Right cardiac atrium (tissue), 5 donors: ENCODE measurements around the gene MPP7. TPM values are rescaled to one million over a fixed set of nuclear protein-coding genes. Genes with fewer than 3 reads are reported as not detected.

ENCODE experiments used
- ATAC-seq, 2 donors: fragments of 200-7000 bp; cut with Tn5 transposase; one replicate each; pipeline versions ENCODE4 v1.8.0 to v1.9.1; 2020; ENCODE audit warnings: moderate library complexity in 2 of 2, mild to moderate bottlenecking in 1 of 2
- DNase-seq, 3 donors: peaks; one replicate each; pipeline ENCODE4 v3.0.0-alpha.2; 2020
- H3K27ac ChIP-seq: one replicate; pipeline ENCODE4 v1.5.1; 2013; ENCODE audit warnings: mild to moderate bottlenecking, low read length, control low read depth, moderate library complexity
- H3K27me3 ChIP-seq: one replicate; pipeline ENCODE4 v1.6.1; 2013; ENCODE audit not compliant: control insufficient read depth, insufficient read depth
- H3K4me1 ChIP-seq: one replicate; pipeline ENCODE4 v1.6.1; 2013; ENCODE audit warnings: low read length; ENCODE audit not compliant: control insufficient read depth, insufficient read depth
- H3K4me3 ChIP-seq: one replicate; pipeline ENCODE4 v1.5.1; 2013; ENCODE audit warnings: low read length, control low read depth
- H3K9me3 ChIP-seq: one replicate; pipeline ENCODE4 v1.6.1; 2013; ENCODE audit warnings: low read length; ENCODE audit not compliant: control insufficient read depth
- WGBS: extraction: QIAGEN DNeasy Blood & Tissue Kit; methylation state at CpG from one replicate; pipeline ENCODE4 v1.1.7; 2013; 5-methylcytosine and 5-hydroxymethylcytosine counted together
- intact Hi-C, 4 donors: fragments of 100-400 bp; cut with DNase I; formaldehyde crosslinking; loops; one replicate each; pipeline versions ENCODE4 v1.11.0 to v1.14.0; 2022 to 2023
- polyA plus RNA-seq: library from polyadenylated mRNA; stranded (reverse); fragments of 200-250 nt; gene quantifications from one replicate; pipeline ENCODE4 v1.2.3, GENCODE V29; 2013
- total RNA-seq, 4 donors: library from RNA; stranded (reverse); fragmentation: NEBNext Ultra II Directional; extraction: Animal tissue kit (Norgen Biotek cat#: 25700); gene quantifications; one replicate each; pipeline ENCODE4 v1.2.1, GENCODE V29; 2021
- donor health status: healthy with polysubstance abuse.
- donor health status: DM: no; HTN: yes; CAD: no.
- donor health status: DM: no; HTN: no; CAD: no.
- donor health status: DM: no; HTN: yes; CAD: no; lungs with severe emphysema.
- donor health status: DM: yes; HTN: yes; CAD: no.

Gene MPP7
- total and polyA plus RNA-seq, 5 donors: 4.3 to 20.3 (median 14.0) TPM

DNA sequence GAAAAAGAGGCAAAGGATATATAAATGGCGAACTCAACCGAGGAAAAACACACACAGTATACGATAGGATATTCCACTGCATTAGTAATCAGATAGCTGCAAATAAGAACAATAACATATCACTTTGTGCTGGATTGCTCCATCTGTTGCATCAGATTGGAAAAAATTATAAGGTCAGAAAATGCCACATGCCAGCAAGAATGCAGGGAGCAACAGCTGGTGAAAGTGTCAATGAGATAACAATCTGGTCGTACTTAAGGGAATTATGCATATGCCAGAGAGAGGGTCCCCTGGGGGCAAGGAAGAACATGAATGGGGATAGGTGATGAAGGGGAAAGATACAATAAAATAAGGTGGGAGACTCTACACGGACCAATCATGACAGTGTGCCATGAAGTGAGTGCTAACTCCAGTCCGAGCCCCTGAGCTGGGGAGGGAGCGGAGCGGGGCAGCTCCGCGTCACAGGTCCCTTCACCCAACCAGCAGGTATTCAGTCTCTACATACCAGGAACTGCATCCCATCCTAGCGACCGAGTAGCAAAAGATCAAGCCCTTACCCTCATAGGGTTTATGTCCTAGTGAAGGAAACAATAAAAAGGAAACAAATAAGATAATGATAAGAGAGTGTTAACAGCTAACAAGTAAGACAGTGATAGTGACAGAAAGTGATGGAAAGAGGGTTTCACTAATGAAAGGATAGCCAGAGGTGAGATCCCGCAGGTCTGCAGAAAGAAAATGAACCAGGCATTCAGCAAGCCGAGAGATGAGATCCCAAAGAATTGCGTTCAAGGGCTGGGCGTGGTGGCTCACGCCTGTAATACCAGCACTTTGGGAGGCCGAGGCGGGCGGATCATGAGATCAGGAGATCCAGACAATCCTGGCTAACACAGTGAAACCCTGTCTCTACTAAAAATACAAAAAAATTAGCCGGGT is 9.4 kb downstream of the MPP7 start:
- Histone ChIP-seq H3K27ac (no peak overlapping the region), H3K4me3 (no peak overlapping the region)
- ATAC-seq: no peak

DNA sequence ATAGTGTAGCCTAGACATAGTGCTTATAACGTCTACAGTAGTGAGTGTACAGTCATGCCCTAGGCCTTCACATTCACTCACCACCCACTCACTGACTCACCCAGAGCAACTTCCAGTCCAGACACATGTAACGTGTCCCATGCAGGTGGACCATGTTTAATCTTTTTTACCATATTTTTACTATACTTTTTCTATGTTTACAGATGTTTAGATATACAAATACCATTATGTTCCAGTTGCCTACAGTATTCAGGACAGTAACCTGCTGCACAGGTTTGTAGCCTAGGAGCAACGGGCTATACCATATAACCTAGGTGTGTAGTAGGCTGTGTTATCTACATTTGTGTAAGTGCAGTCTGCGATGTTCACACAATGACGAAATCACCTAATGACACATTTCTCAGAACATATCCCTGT is 11.0 kb downstream of the MPP7 start:
- intact Hi-C loops: no loop called here
- Histone ChIP-seq H3K27me3 (no peaks in the 10 kb centered on the region), H3K4me3 (no peak overlapping the region), H3K27ac (no peak overlapping the region), H3K4me1 (peaks cover 6% of the 10 kb centered on the region), H3K9me3 (no peaks in the 10 kb centered on the region)
- DNase-seq (no peak), ATAC-seq (peak; percentile 56 to 67)
- 65% methylated on average over 5 of the region's 5 CpGs for whole genome bisulfite sequencing

More for the DNA sequence above, 9.4 kb downstream of the MPP7 start:
- Histone ChIP-seq H3K9me3 (no peaks in the 10 kb centered on the region), H3K27me3 (no peaks in the 10 kb centered on the region), H3K4me1 (peaks cover 6% of the 10 kb centered on the region)
- intact Hi-C loops: no loop called here
- WGBS: 84% methylated on average over 21 of the region's 21 CpGs
- DNase-seq: no peak

DNA sequence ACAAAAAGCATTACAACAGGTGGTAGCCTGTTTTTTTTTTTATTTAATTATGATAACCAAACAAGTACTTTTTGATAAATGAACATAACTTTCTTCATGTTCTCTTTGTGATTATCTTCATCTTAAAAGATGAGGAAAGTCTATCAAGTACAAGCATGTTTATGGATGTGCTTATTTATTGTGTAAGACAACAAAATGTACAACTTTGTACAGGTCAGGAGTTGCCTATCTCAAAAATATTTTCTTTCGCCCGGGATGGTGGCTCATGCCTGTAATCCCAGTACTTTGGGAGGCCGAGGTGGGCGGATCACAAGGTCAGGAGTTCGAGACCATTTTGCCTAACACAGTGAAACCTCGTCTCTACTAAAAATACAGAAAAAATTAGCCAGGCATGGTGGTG is 17.0 kb downstream of the MPP7 start:
- DNase-seq (no peak), ATAC-seq (no peak)
- WGBS: 87% methylated on average over 6 of the region's 6 CpGs
- no peak overlapping the region for H3K4me3 ChIP-seq
- intact Hi-C loops: no loop called here
- H3K4me1 ChIP-seq: no peaks in the 10 kb centered on the region
- H3K27ac ChIP-seq: no peak overlapping the region
- H3K9me3 ChIP-seq: no peaks in the 10 kb centered on the region
- no peaks in the 10 kb centered on the region for H3K27me3 ChIP-seq

DNA sequence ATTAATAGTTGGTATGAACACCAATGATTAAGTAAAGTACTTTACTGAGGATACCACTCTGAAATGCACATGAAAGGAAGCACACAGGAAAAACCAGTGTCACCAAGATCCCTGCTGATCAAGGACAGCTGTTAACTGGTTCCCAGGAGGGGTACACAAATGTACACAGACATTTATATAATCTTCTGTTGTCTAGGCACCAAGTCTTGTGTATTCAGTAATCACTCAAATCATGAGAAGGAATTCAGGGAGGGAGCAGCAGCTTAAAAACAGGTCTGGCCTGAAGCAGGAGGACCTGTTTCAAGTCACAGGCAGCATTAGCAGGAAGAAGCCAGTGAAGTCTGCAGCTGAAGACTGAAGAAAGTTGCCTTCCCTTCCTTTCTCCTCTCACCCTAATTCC is 18.7 kb downstream of the MPP7 start:
- DNase-seq (no peak), ATAC-seq (no peak)
- intact Hi-C loops: no loop called here
- H3K9me3 ChIP-seq: no peaks in the 10 kb centered on the region
- H3K4me1 ChIP-seq: no peaks in the 10 kb centered on the region
- H3K4me3 ChIP-seq: no peak overlapping the region
- no peaks in the 10 kb centered on the region for H3K27me3 ChIP-seq
- H3K27ac ChIP-seq: no peak overlapping the region

- no peak overlapping the region for H3K4me3 ChIP-seq
- ATAC-seq (no peak), DNase-seq (no peak)
- no peaks in the 10 kb centered on the region for H3K9me3 ChIP-seq
- no peaks in the 10 kb centered on the region for H3K4me1 ChIP-seq
- 94% methylated on average over 2 of the region's 2 CpGs for WGBS
- no peak overlapping the region for H3K27ac ChIP-seq
- intact Hi-C loops: no loop called here
- no peaks in the 10 kb centered on the region for H3K27me3 ChIP-seq
Observed at GRCh38 chr10:28283251-28283650, 19.6 kb downstream of the MPP7 start.

- Histone ChIP-seq H3K27ac (no peak overlapping the region), H3K4me3 (no peak overlapping the region), H3K4me1 (no peaks in the 10 kb centered on the region), H3K27me3 (no peaks in the 10 kb centered on the region), H3K9me3 (no peaks in the 10 kb centered on the region)
- ATAC-seq (no peak), DNase-seq (no peak)
- intact Hi-C loops: no loop called here
- WGBS: 82% methylated on average over 5 of the region's 5 CpGs
Observed at GRCh38 chr10:28282336-28282735, 20.5 kb downstream of the MPP7 start.

GRCh38 chr10:28281726-28282315 is 21.0 kb downstream of the MPP7 start:
- Histone ChIP-seq H3K9me3 (no peaks in the 10 kb centered on the region), H3K27ac (no peak overlapping the region), H3K4me1 (no peaks in the 10 kb centered on the region), H3K4me3 (no peak overlapping the region), H3K27me3 (no peaks in the 10 kb centered on the region)
- intact Hi-C loops: no loop called here
- WGBS: 79% methylated on average over 7 of the region's 7 CpGs
- ATAC-seq: no peak
- no peak for DNase-seq

- no peaks in the 10 kb centered on the region for H3K27me3 ChIP-seq
- ATAC-seq: peak in 1 of 2 donors; percentile 41
- no peak for DNase-seq
- no peak overlapping the region for H3K4me3 ChIP-seq
- no peaks in the 10 kb centered on the region for H3K9me3 ChIP-seq
- H3K4me1 ChIP-seq: no peaks in the 10 kb centered on the region
- intact Hi-C loops: no loop called here
- WGBS: 92% methylated on average over 3 of the region's 3 CpGs
- H3K27ac ChIP-seq: no peak overlapping the region
Observed at GRCh38 chr10:28280652-28281051, 22.2 kb downstream of the MPP7 start.

GRCh38 chr10:28279878-28280277 is 23.0 kb downstream of the MPP7 start:
- H3K9me3 ChIP-seq: no peaks in the 10 kb centered on the region
- no peak overlapping the region for H3K4me3 ChIP-seq
- DNase-seq (no peak), ATAC-seq (no peak)
- no peaks in the 10 kb centered on the region for H3K27me3 ChIP-seq
- no peak overlapping the region for H3K27ac ChIP-seq
- 94% methylated on average over 4 of the region's 4 CpGs for WGBS
- H3K4me1 ChIP-seq: no peaks in the 10 kb centered on the region
- intact Hi-C loops: no loop called here

- Histone ChIP-seq H3K27ac (no peak overlapping the region), H3K4me1 (no peaks in the 10 kb centered on the region), H3K4me3 (no peak overlapping the region), H3K27me3 (no peaks in the 10 kb centered on the region), H3K9me3 (no peaks in the 10 kb centered on the region)
- intact Hi-C loops: no loop called here
- DNase-seq (no peak), ATAC-seq (no peak)
- whole genome bisulfite sequencing: 59% methylated on average over 4 of the region's 4 CpGs
Observed at GRCh38 chr10:28278842-28279241, 24.0 kb downstream of the MPP7 start.

DNA sequence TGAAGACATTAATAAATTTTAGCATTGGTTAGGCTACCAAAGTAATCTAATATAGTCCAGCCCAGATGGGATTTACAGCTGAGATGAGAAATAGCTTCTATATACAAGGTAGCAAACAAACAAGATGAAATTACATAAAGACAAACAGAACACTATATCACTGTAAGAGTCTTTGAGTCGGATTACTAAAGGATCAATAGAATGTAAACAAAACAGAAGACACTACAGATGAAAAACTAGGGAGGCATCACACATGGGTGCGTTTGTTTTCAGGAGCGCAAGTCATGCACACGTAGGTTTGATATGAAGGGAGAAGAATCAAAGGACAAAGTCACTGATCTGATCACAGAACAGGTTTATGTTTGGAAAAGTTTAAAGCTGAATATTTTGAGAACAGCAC is 26.5 kb downstream of the MPP7 start:
- DNase-seq (no peak), ATAC-seq (no peak)
- Histone ChIP-seq H3K4me1 (no peaks in the 10 kb centered on the region), H3K9me3 (no peaks in the 10 kb centered on the region), H3K27ac (no peak overlapping the region), H3K4me3 (no peak overlapping the region), H3K27me3 (no peaks in the 10 kb centered on the region)
- 92% methylated on average over 4 of the region's 4 CpGs for WGBS
- intact Hi-C loops: no loop called here
